ENCODE results near the gene TACC2. TPM values are rescaled to one million over a fixed set of nuclear protein-coding genes. Genes with fewer than 3 reads are reported as not detected.

TACC2 gene
- total and polyA plus RNA-seq, 4 donors: 43.3 to 309 (median 127) TPM

DNA sequence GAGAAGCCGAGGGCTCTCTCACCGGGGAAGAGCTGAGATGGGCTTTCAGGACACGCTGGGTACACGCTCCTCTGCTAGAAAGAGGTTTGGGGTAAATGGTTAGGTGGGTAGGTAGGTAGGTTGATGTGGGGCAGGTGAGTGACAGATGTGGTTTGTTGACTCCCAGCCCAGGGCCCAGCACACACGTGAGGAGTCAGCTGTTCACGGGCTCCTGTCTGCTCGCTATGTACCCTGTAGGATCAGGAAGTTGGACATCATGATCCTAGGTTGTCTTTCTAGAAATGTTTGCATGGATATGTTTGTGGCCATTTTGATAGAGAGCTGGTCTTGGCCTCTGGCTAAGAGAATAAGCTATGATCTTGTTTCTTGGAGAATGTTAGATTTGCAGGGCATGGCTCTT, 109.0 kb downstream of the TACC2 start:
- 86 to 93% methylated on average over 7 of the region's 7 CpGs for whole genome bisulfite sequencing, 2 donors
- Histone ChIP-seq H3K9me3 (ENCODE audit: control insufficient read depth in 4 of 4, insufficient read depth in 3 of 4, low read length in 3 of 4) (no peaks in the 10 kb centered on the region), H3K27ac (ENCODE audit: low read depth in 1 of 2, low read length in 1 of 2) (no peak overlapping the region), H3K27me3 (ENCODE audit: control insufficient read depth in 3 of 3, insufficient read depth in 3 of 3, low read length in 2 of 3) (peaks cover 0 to 3% (median 0%) of the 10 kb centered on the region in 3 donors), H3K4me3 (no peak overlapping the region), H3K36me3 (ENCODE audit: control insufficient read depth in 4 of 4, insufficient read depth in 4 of 4, low read length in 4 of 4) (no peaks in the 10 kb centered on the region), H3K9ac (ENCODE audit: insufficient read depth in 1 of 2, low read length in 2 of 2) (no peak overlapping the region), H3K4me1 (ENCODE audit: control insufficient read depth in 5 of 5, insufficient read depth in 5 of 5, low read length in 5 of 5) (peaks cover 0 to 3% (median 0%) of the 10 kb centered on the region in 5 donors)
- no peak for ATAC-seq (ENCODE audit: insufficient read depth, low FRiP score)
- TF ChIP-seq, protein P1, sequence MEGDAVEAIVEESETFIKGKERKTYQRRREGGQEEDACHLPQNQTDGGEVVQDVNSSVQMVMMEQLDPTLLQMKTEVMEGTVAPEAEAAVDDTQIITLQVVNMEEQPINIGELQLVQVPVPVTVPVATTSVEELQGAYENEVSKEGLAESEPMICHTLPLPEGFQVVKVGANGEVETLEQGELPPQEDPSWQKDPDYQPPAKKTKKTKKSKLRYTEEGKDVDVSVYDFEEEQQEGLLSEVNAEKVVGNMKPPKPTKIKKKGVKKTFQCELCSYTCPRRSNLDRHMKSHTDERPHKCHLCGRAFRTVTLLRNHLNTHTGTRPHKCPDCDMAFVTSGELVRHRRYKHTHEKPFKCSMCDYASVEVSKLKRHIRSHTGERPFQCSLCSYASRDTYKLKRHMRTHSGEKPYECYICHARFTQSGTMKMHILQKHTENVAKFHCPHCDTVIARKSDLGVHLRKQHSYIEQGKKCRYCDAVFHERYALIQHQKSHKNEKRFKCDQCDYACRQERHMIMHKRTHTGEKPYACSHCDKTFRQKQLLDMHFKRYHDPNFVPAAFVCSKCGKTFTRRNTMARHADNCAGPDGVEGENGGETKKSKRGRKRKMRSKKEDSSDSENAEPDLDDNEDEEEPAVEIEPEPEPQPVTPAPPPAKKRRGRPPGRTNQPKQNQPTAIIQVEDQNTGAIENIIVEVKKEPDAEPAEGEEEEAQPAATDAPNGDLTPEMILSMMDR (IDR thresholded peaks at IDR 0.05; ENCODE audit: control extremely low read depth, extremely low read depth): no peak
- DNase-seq: no peak

DNA sequence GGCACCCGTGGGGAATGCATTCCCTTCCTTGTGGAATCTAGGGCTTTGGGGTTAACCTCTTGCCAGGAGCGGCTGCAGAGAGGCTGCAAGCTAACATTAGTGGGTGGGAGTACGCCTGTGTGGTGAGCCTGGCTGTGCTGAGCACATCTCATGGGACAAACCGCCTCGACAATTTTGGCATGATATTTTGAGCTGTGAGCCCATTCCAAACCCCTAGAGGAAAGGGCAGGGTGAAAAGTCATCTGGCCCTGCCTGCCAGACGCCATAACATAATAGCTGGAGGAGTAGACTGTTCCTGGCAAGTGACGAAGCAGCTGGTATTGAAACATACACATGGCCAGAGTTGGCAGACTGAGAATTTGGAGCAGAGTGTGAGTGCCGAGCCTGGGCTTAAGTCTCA, 110.0 kb downstream of the TACC2 start:
- no peak overlapping the region for H3K9ac ChIP-seq (ENCODE audit: insufficient read depth in 1 of 2, low read length in 2 of 2)
- H3K36me3 ChIP-seq (ENCODE audit: control insufficient read depth in 4 of 4, insufficient read depth in 4 of 4, low read length in 4 of 4): no peaks in the 10 kb centered on the region
- H3K27me3 ChIP-seq (ENCODE audit: control insufficient read depth in 3 of 3, insufficient read depth in 3 of 3, low read length in 2 of 3): peaks cover 0 to 3% (median 0%) of the 10 kb centered on the region in 3 donors
- peaks cover 0 to 3% (median 0%) of the 10 kb centered on the region in 5 donors for H3K4me1 ChIP-seq (ENCODE audit: control insufficient read depth in 5 of 5, insufficient read depth in 5 of 5, low read length in 5 of 5)
- TF ChIP-seq, protein P1 (IDR thresholded peaks at IDR 0.05; ENCODE audit: control extremely low read depth, extremely low read depth): no peak
- H3K9me3 ChIP-seq (ENCODE audit: control insufficient read depth in 4 of 4, insufficient read depth in 3 of 4, low read length in 3 of 4): no peaks in the 10 kb centered on the region
- no peak overlapping the region for H3K4me3 ChIP-seq
- ATAC-seq (ENCODE audit: insufficient read depth, low FRiP score) (no peak), DNase-seq (no peak)
- WGBS, 2 donors: 74 to 76% methylated on average over 8 of the region's 8 CpGs
- no peak overlapping the region for H3K27ac ChIP-seq (ENCODE audit: low read depth in 1 of 2, low read length in 1 of 2)

DNA sequence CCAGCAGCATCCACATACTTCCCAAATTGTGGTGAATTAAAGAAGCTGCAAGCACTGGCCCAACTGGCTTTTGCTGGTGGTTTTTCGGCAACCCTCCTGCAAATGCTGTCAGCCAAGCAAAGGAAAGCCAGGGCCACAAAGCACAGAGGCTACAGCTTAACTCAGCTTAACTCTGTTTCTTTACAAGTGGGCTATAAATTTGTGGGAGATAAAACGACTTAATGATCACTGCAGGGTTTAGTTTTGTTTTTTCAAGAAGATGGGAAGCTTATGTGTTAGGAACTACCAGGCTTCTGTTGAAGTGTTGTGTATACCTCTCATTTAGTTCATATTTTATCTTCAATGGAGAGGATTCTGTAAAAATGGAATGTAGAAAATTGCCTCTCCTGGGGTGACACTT, 110.6 kb downstream of the TACC2 start:
- no peak overlapping the region for H3K4me3 ChIP-seq
- H3K27me3 ChIP-seq (ENCODE audit: control insufficient read depth in 3 of 3, insufficient read depth in 3 of 3, low read length in 2 of 3): peaks cover 0 to 3% (median 0%) of the 10 kb centered on the region in 3 donors
- no peak overlapping the region for H3K9ac ChIP-seq (ENCODE audit: insufficient read depth in 1 of 2, low read length in 2 of 2)
- no peaks in the 10 kb centered on the region for H3K9me3 ChIP-seq (ENCODE audit: control insufficient read depth in 4 of 4, insufficient read depth in 3 of 4, low read length in 3 of 4)
- H3K27ac ChIP-seq (ENCODE audit: low read depth in 1 of 2, low read length in 1 of 2): no peak overlapping the region
- TF ChIP-seq, protein P1 (IDR thresholded peaks at IDR 0.05; ENCODE audit: control extremely low read depth, extremely low read depth): no peak
- DNase-seq (no peak), ATAC-seq (ENCODE audit: insufficient read depth, low FRiP score) (no peak)
- 60 to 66% methylated on average over 2 of the region's 2 CpGs for WGBS, 2 donors
- peaks cover 0 to 3% (median 0%) of the 10 kb centered on the region in 5 donors for H3K4me1 ChIP-seq (ENCODE audit: control insufficient read depth in 5 of 5, insufficient read depth in 5 of 5, low read length in 5 of 5)
- no peaks in the 10 kb centered on the region for H3K36me3 ChIP-seq (ENCODE audit: control insufficient read depth in 4 of 4, insufficient read depth in 4 of 4, low read length in 4 of 4)

Measured in lung (tissue), 12 donors.